Memory B cell (primary cell): Measurements from ENCODE around the gene POLR2J2.
"Not testable (repeated sequence)": the region's sequence is repeated elsewhere in the genome, so short reads cannot be mapped to it uniquely, and the experiment has no call there.

Experiments used
- ATAC-seq: fragments of 150-1000 bp; cut with Tn5 transposase; 2 replicates; pipeline ENCODE4 v1.10.0; 2021; ENCODE audit warnings: low read depth, mild to moderate bottlenecking, moderate library complexity
- DNase-seq, 2 donors: peaks; one replicate each; pipeline ENCODE4 v3.0.0; 2022; ENCODE audit warnings: low spot score in 2 of 2
- H3K27ac Mint-ChIP-seq: one replicate; pipeline ENCODE4 v1.8.0; 2022; ENCODE audit warnings: mild to moderate bottlenecking, moderate library complexity, mixed read lengths
- H3K27me3 Mint-ChIP-seq: one replicate; pipeline ENCODE4 v1.8.0; 2022; ENCODE audit warnings: mixed read lengths
- H3K36me3 Mint-ChIP-seq: one replicate; pipeline ENCODE4 v1.8.0; 2022; ENCODE audit warnings: mild to moderate bottlenecking, mixed read lengths
- H3K4me1 Mint-ChIP-seq: one replicate; pipeline ENCODE4 v1.8.0; 2022; ENCODE audit warnings: mixed read lengths
- H3K4me3 Mint-ChIP-seq: one replicate; pipeline ENCODE4 v1.8.0; 2022; ENCODE audit warnings: mild to moderate bottlenecking, moderate library complexity, mixed read lengths
- H3K9me3 Mint-ChIP-seq: one replicate; pipeline ENCODE4 v1.8.0; 2022; ENCODE audit warnings: mixed read lengths

The POLR2J2 gene

DNA sequence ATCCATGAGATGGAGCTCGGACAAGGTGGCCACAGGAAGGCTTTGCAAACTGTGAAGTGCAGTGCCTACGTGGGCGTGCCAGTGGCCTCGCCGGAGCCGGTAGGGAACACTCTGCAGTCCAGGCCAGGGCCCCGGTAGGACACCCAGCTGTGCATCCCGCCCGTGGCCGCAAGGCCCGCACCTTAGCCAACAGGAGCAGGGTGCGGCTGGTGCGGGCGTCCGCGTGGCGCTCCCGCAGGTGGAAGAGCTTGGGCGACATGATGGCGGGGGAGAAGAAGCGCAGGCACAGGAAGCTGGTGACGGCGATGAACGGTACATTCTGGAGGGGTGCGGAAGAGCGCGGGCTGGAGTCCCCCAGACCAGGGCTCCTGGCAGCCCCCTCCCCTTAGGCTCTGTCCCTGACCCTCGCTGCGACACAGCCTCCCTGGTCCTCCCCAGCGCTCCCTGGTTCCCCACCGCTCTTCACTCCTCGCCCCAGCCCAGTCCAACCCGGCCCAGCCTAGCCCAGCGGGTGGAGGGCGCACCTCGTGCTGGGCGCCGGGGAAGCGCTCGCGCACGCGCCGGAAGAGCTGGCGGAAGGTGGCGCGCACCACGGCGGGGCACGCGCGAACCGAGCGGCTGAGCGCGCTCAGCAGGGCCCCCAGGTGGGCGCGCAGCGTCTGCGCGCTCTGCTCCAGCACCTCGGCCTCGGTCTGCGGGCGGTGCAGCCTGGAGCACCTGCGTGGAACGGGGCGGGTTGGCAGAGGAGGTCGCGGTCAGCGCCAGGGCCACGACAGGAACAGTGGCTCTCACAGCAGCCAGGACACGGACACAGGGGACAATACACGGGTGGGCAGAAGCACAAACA, 18.2 kb upstream of the POLR2J2 start:
- peak; percentile 76 for ATAC-seq
- not testable (repeated sequence) for H3K4me3 Mint-ChIP-seq, H3K36me3 Mint-ChIP-seq, H3K4me1 Mint-ChIP-seq, H3K27me3 Mint-ChIP-seq, H3K27ac Mint-ChIP-seq, H3K9me3 Mint-ChIP-seq
- DNase-seq = peak in 1 of 2 donors; percentile 36

DNA sequence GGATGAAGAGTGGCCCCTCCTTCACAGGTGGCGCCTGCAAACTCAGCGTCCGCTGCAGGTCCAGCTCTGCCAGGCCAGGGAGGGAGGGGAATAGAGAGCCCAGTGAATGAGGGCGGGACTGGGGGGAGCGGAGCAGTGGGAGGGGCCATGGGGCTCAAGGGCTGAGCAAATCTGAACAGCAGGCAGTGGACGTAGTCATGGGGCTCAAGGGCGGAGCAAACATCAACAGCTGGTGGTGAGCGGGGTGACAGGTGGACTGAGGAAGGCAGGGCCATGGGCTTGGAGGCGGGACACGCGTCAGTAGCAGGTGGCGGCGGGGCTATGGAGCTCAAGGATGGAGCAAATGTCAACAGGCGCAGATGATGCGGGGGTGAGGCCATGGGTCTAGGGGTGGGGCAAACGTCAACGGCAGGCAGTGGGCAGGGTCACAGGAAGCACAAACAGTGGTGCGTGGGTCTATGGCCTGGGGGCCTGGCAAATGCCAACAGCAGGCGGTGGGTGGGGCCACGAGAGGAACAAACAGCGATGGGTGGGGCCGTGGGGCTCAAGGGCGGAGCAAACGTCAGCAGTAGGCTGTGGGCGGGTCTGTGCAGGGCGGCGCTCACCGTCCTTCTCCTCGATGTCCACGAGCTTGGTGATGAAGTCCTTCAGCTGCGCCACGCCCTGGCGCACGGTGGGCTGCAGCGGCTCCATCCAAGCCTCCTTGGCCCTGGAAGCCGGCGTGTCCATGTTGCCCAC, 17.0 kb upstream of the POLR2J2 start:
- peak; percentile 82 for ATAC-seq
- H3K36me3 Mint-ChIP-seq, H3K4me1 Mint-ChIP-seq, H3K4me3 Mint-ChIP-seq, H3K9me3 Mint-ChIP-seq, DNase-seq, H3K27me3 Mint-ChIP-seq, H3K27ac Mint-ChIP-seq: not testable (repeated sequence)

GRCh38 chr7:102682560-102682959, 11.1 kb upstream of the POLR2J2 start:
- H3K4me3 Mint-ChIP-seq, H3K9me3 Mint-ChIP-seq, H3K27ac Mint-ChIP-seq, DNase-seq, H3K4me1 Mint-ChIP-seq, ATAC-seq, H3K27me3 Mint-ChIP-seq, H3K36me3 Mint-ChIP-seq: not testable (repeated sequence)

DNA sequence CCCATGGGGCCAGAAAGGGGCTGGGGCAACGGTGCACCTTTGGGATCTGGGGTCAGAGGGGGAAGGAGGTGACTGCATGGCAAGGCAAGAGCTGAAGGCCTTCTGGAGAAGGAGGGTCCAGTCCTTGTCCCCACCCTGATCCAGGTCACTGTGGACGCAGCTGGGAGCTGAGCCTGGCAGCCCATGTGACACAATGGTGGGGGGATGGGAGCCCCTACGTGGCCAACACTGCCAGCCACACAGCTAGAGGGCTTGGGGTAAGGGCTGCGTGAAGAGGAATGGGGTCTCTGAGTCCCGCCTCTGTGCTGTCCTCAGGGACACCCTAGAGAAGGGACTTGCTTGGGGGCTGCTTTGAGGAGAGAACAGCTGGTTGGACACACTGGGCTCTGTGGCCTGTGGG, 9.3 kb upstream of the POLR2J2 start:
- not testable (repeated sequence) for H3K4me1 Mint-ChIP-seq, H3K9me3 Mint-ChIP-seq, H3K36me3 Mint-ChIP-seq, H3K27me3 Mint-ChIP-seq, H3K27ac Mint-ChIP-seq, DNase-seq, H3K4me3 Mint-ChIP-seq, ATAC-seq

DNA sequence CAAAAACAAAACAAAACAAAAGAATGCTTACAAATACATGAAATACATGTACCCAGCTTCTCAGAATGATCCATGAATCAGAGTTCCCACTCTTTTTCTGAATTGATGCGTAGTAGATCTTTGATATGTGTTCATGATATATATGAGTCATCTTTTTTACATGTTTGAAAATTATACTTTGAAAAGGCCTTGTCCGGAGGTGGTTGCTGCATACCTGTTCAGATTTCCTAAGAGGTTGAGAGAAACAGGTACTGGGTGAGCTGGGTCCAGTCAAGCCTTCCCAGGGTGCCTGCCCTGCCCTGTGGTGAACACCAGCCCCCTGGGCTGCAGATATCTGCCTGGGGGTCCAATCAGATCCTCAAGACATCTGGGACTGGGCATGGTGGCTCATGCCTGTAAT, 4.1 kb upstream of the POLR2J2 start:
- not testable (repeated sequence) for H3K27ac Mint-ChIP-seq, DNase-seq, H3K4me3 Mint-ChIP-seq, H3K9me3 Mint-ChIP-seq, H3K4me1 Mint-ChIP-seq, H3K36me3 Mint-ChIP-seq, H3K27me3 Mint-ChIP-seq, ATAC-seq

GRCh38 chr7:102673447-102674067, 2.1 kb upstream of the POLR2J2 start:
- DNase-seq, H3K27ac Mint-ChIP-seq, H3K4me3 Mint-ChIP-seq, H3K9me3 Mint-ChIP-seq, H3K27me3 Mint-ChIP-seq, ATAC-seq, H3K36me3 Mint-ChIP-seq, H3K4me1 Mint-ChIP-seq: not testable (repeated sequence)

DNA sequence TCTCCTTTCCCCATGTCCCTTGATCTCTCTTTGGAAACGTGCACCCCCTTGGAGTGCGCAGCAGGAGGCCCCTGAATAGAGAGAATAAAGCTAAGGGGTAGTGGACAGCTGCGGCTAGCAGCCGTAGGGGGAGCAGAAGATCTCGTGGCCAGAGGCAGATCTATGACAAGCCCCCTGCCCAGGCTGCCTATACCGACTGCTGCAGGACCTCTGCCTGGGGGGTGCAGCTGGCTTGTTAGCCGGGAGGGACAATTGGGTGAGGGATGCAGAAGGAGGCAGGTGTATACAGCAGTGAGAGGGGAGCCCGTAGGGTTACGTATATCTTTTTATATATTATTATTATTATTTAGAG, 469 bp upstream of the POLR2J2 start:
- not testable (repeated sequence) for H3K4me1 Mint-ChIP-seq, H3K27me3 Mint-ChIP-seq, H3K4me3 Mint-ChIP-seq, H3K36me3 Mint-ChIP-seq, H3K27ac Mint-ChIP-seq, DNase-seq, H3K9me3 Mint-ChIP-seq
- ATAC-seq = peak; percentile 2

- H3K4me3 Mint-ChIP-seq, H3K9me3 Mint-ChIP-seq, ATAC-seq, DNase-seq, H3K27me3 Mint-ChIP-seq, H3K27ac Mint-ChIP-seq, H3K4me1 Mint-ChIP-seq, H3K36me3 Mint-ChIP-seq: not testable (repeated sequence)
These were observed 3.9 kb downstream of the POLR2J2 start for GRCh38 chr7:102667523-102667922.

- not testable (repeated sequence) for H3K27ac Mint-ChIP-seq, H3K4me1 Mint-ChIP-seq, H3K4me3 Mint-ChIP-seq, DNase-seq, H3K9me3 Mint-ChIP-seq, H3K27me3 Mint-ChIP-seq, H3K36me3 Mint-ChIP-seq, ATAC-seq
These were observed 4.6 kb downstream of the POLR2J2 start for GRCh38 chr7:102666850-102667249.

DNA sequence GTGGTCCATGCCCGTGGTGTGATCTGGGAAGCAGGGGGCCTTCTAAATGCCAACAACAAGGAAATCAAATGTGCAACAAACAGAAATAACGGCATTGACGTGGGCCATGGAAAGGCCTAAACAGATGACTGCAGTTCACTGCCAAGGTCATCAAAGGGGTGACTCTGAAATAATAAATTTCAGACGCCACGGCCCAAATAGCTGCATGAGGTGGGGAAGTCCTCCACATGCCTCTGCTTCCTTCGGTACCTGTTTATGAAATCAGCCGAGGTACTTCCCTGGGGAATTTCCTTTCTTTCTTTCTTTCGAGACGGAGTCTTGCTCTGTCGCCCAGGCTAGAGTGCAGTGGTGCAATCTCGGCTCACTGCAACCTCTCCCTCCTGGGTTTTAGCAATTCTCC, 6.7 kb downstream of the POLR2J2 start:
- not testable (repeated sequence) for H3K27ac Mint-ChIP-seq, H3K27me3 Mint-ChIP-seq, H3K4me3 Mint-ChIP-seq, H3K36me3 Mint-ChIP-seq, H3K9me3 Mint-ChIP-seq, DNase-seq, ATAC-seq, H3K4me1 Mint-ChIP-seq

- H3K4me1 Mint-ChIP-seq, H3K27ac Mint-ChIP-seq, H3K36me3 Mint-ChIP-seq, ATAC-seq, H3K27me3 Mint-ChIP-seq, DNase-seq, H3K9me3 Mint-ChIP-seq, H3K4me3 Mint-ChIP-seq: not testable (repeated sequence)
These were observed 21.5 kb downstream of the POLR2J2 start, which contains the start of gene SPDYE2B for GRCh38 chr7:102649924-102650323. SPDYE2B (plus strand) TSS chr7:102650319; CDS start chr7:102652349, 2,030 bp downstream.

DNA sequence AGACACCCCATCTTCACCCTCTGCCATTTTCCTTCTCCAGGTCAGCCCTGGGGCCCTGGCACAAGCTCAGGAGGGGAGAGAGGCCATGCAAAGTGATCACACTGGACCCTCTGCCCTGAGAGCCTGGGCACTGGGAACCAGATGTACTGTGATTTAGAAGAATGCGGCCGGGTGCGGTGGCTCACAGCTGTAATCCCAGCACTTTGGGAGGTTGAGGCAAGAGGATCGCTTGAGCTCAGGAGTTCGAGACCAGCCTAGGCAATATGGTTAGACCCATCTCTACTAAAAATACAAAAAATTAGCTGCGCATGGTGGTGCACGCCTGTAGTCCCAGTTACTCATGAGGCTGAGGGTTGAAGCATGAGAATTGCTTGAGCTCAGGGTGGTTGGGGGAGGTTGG, 23.6 kb downstream of the POLR2J2 start:
- not testable (repeated sequence) for H3K27me3 Mint-ChIP-seq, DNase-seq, H3K4me1 Mint-ChIP-seq, H3K9me3 Mint-ChIP-seq, H3K36me3 Mint-ChIP-seq, ATAC-seq, H3K27ac Mint-ChIP-seq, H3K4me3 Mint-ChIP-seq

GRCh38 chr7:102643404-102643803, 28.1 kb downstream of the POLR2J2 start:
- H3K4me1 Mint-ChIP-seq, H3K9me3 Mint-ChIP-seq, H3K4me3 Mint-ChIP-seq, DNase-seq, ATAC-seq, H3K27me3 Mint-ChIP-seq, H3K36me3 Mint-ChIP-seq, H3K27ac Mint-ChIP-seq: not testable (repeated sequence)

DNA sequence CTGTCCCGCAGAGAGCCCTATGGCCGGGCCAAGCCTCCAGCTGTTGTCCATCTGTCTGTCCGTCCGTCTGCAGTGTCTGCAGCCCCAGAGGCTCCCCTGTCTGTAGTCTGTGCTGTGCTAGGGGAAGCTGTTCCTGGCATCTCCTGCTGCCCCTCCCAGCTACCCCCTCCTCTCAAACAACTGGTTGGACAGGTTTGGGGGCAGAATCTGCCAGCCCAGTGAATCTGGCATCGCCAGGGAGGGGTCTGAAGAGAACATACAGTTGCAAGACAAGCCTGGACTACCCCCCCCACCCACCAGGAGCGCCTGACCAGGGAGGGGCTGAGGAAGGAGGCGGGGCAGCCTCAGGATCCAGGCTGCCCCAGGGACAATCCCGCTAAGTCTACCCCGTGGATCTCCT, 28.8 kb downstream of the POLR2J2 start, which contains the start of gene UPK3BL1:
Gene UPK3BL1 (minus strand): TSS at position 101 of the 400 bp plus-strand sequence. CDS start 50 bp downstream, at position 51.
- not testable (repeated sequence) for H3K27me3 Mint-ChIP-seq, H3K36me3 Mint-ChIP-seq, H3K4me3 Mint-ChIP-seq, H3K27ac Mint-ChIP-seq, H3K4me1 Mint-ChIP-seq, ATAC-seq, H3K9me3 Mint-ChIP-seq, DNase-seq
